PC-9 (cell line): ENCODE measurements around the gene LSM10. TPM values are rescaled to one million over a fixed set of nuclear protein-coding genes. Genes with fewer than 3 reads are reported as not detected.

Source experiments
- BruUV-seq: library from RNA; stranded (reverse); fragments of 400-500 nt; replicated peaks from 2 replicates; lab custom pipeline; 2021; lab: Mats Ljungman, UMichigan
- CTCF ChIA-PET: fragments of 300-600 bp; sonication (Branson Sonifier 250); formaldehyde crosslinking; loops from one replicate; lab custom pipeline; 2022; ENCODE audit warnings: antibody characterized with exemption; lab: Charles Lee
- POLR2A ChIA-PET: fragments of 300-600 bp; sonication (Branson Sonifier 250); formaldehyde crosslinking; loops from one replicate; lab custom pipeline; 2022; ENCODE audit warnings: antibody characterized with exemption; ENCODE audit not compliant: unreplicated experiment; lab: Charles Lee
- DNase-seq, 2 experiments: peaks; one replicate each; pipeline versions ENCODE4 v3.0.0 to v3.0.0-alpha.2; 2015 to 2022; ENCODE audit warnings: mixed read lengths in 1 of 2
- H2AFZ ChIP-seq: fragments of 200-600 bp; sonication (generic); 2 replicates; pipeline ENCODE4 v1.8.1; 2017; ENCODE audit warnings: antibody characterized with exemption
- H3F3A ChIP-seq: fragments of 200-600 bp; sonication (generic); 2 replicates; pipeline ENCODE4 v1.8.1; 2017; ENCODE audit warnings: antibody characterized with exemption, mild to moderate bottlenecking, low read depth; ENCODE audit not compliant: insufficient read depth
- H3K27ac ChIP-seq: fragments of 200-600 bp; sonication (generic); 2 replicates; pipeline ENCODE4 v1.6.1; 2016; ENCODE audit warnings: mixed run types
- H3K27me3 ChIP-seq: fragments of 200-600 bp; sonication (generic); 2 replicates; pipeline ENCODE4 v1.6.1; 2016; ENCODE audit warnings: low read depth, mixed run types; ENCODE audit not compliant: insufficient read depth
- H3K36me3 ChIP-seq: fragments of 200-600 bp; sonication (generic); 2 replicates; pipeline ENCODE4 v1.6.1; 2016; ENCODE audit warnings: low read depth, mixed run types
- H3K4me1 ChIP-seq: fragments of 200-600 bp; sonication (generic); replicated peaks from 2 replicates; pipeline ENCODE4 v1.6.1; 2016; ENCODE audit warnings: mixed run types; ENCODE audit not compliant: insufficient read depth
- H3K4me2 ChIP-seq: fragments of 200-600 bp; sonication (generic); 2 replicates; pipeline ENCODE4 v1.6.1; 2017; ENCODE audit warnings: mixed run types
- H3K4me3 ChIP-seq: fragments of 200-600 bp; sonication (generic); 2 replicates; pipeline ENCODE4 v1.6.1; 2016; ENCODE audit warnings: mixed run types
- H3K79me2 ChIP-seq: fragments of 200-600 bp; sonication (generic); 2 replicates; pipeline ENCODE4 v1.6.1; 2017; ENCODE audit warnings: low read depth, mixed run types
- H3K9me2 ChIP-seq: fragments of 200-600 bp; sonication (generic); 2 replicates; pipeline ENCODE4 v1.8.1; 2017; ENCODE audit warnings: mild to moderate bottlenecking; ENCODE audit not compliant: insufficient read depth
- H3K9me3 ChIP-seq: fragments of 200-600 bp; sonication (generic); 2 replicates; pipeline ENCODE4 v1.8.1; 2016; ENCODE audit warnings: low read depth; ENCODE audit not compliant: insufficient read depth
- H4K20me1 ChIP-seq: fragments of 200-600 bp; sonication (generic); 2 replicates; pipeline ENCODE4 v1.8.1; 2017; ENCODE audit not compliant: insufficient read depth
- EZH2 ChIP-seq: fragments of 200-600 bp; sonication (generic); IDR thresholded peaks from 2 replicates; pipeline ENCODE4 v1.8.0; 2017; ENCODE audit warnings: antibody characterized with exemption, low read depth
- intact Hi-C: fragments of 100-400 bp; cut with micrococcal nuclease; formaldehyde crosslinking; loops from one replicate; pipeline ENCODE4 v1.10.0; 2022; ENCODE audit not compliant: unreplicated experiment
- total RNA-seq: library from RNA; stranded (reverse); gene quantifications from 2 replicates; pipeline ENCODE4 v1.2.3, GENCODE V29; 2021
- TF ChIP-seq, protein P1 (sequence below): fragments of 200-600 bp; sonication (generic); conservative IDR thresholded peaks from 2 replicates; pipeline ENCODE4 v1.6.1; 2017; ENCODE audit warnings: mixed run types, antibody characterized with exemption, mild to moderate bottlenecking, moderate library complexity

Gene LSM10
- total RNA-seq, 1 experiment from 2014 or later: 39.7 TPM

DNA sequence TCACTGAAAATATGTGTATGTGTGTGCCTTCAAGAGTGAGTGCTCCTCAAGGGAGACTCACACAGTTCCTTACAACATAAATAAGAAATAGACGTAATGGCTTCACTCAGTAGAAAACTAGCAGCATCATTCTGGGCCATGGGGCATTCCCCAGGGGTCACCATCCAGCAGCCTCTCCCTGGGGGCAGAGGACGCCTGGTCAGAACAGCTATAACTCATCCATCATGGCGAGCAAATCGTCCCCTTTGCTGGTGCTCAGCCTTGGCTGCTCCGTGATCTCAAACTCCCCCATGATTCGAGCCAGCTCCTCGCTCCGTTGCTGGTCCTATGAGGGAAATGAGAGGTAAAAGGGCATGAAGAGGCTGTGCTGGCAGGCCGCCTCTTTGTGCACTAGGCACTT lies 20.2 kb upstream of the LSM10 start:
- Histone ChIP-seq H3K27ac (no peak overlapping the region), H2AFZ (no peak overlapping the region), H3K9me3 (no peaks in the 10 kb centered on the region), H3K4me1 (peaks cover 18% of the 10 kb centered on the region), H3K27me3 (no peaks in the 10 kb centered on the region), H3F3A (peaks cover 15% of the 10 kb centered on the region), H4K20me1 (no peaks in the 10 kb centered on the region), H3K36me3 (no peaks in the 10 kb centered on the region), H3K4me3 (no peak overlapping the region), H3K9me2 (no peaks in the 10 kb centered on the region), H3K4me2 (no peak overlapping the region), H3K79me2 (no peaks in the 10 kb centered on the region)
- intact Hi-C loops: no loop called here
- TF ChIP-seq EZH2: no peak
- TF ChIP-seq, protein P1, sequence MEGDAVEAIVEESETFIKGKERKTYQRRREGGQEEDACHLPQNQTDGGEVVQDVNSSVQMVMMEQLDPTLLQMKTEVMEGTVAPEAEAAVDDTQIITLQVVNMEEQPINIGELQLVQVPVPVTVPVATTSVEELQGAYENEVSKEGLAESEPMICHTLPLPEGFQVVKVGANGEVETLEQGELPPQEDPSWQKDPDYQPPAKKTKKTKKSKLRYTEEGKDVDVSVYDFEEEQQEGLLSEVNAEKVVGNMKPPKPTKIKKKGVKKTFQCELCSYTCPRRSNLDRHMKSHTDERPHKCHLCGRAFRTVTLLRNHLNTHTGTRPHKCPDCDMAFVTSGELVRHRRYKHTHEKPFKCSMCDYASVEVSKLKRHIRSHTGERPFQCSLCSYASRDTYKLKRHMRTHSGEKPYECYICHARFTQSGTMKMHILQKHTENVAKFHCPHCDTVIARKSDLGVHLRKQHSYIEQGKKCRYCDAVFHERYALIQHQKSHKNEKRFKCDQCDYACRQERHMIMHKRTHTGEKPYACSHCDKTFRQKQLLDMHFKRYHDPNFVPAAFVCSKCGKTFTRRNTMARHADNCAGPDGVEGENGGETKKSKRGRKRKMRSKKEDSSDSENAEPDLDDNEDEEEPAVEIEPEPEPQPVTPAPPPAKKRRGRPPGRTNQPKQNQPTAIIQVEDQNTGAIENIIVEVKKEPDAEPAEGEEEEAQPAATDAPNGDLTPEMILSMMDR: no peak
- POLR2A ChIA-PET: no interaction called here
- CTCF ChIA-PET: interaction anchor here (0.5 to 0.7 kb wide), 3 partner anchors 24 to 275 kb away, joined by 5 to 11 read pairs (median 6); no protein-coding TSS in a partner anchor
- no peak for DNase-seq
- BruUV-seq: no TSS peak

DNA sequence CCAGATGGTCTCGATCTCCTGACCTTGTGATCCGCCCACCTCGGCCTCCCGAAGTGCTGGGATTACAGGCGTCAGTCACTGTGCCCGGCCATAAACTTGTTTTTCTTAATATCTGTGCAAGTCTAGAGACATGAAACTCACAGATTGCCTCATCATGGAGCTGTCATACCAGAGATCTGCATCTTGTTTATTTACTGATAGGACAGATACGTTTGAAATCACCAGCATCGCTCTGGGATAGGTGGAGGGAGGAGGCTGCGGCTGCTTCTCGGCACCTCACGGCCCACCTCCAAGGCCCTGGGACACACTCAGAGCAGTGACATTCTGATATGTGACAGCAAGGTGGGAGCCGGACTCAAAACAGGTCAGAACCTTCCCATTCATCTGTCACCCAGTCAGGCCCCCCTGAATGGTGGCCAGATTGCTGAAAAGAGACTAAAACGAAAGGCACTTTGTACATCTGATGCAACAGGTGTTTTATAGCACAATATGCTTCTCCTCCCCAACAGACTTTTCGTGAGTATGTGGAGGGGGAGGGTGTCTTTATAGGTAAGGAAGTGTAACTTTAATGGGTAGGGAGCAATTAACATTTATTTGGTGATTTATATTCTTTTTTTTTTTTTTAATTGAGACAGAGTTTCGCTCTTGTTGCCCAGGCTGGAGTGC lies 18.1 kb upstream of the LSM10 start:
- BruUV-seq: no TSS peak
- H3K4me2 ChIP-seq: no peak overlapping the region
- no peaks in the 10 kb centered on the region for H3K79me2 ChIP-seq
- H3K9me2 ChIP-seq: no peaks in the 10 kb centered on the region
- TF ChIP-seq EZH2: no peak
- TF ChIP-seq, protein P1: no peak
- intact Hi-C loops: no loop called here
- H3K36me3 ChIP-seq: no peaks in the 10 kb centered on the region
- H4K20me1 ChIP-seq: no peaks in the 10 kb centered on the region
- CTCF ChIA-PET: interaction anchor here (1.6 kb wide), 1 partner anchor 73 kb away, joined by 5 read pairs; no protein-coding TSS in a partner anchor
- H3K4me3 ChIP-seq: no peak overlapping the region
- no peaks in the 10 kb centered on the region for H3K9me3 ChIP-seq
- H3K4me1 ChIP-seq: peaks cover 21% of the 10 kb centered on the region
- no peak for DNase-seq
- H3F3A ChIP-seq: peaks cover 9% of the 10 kb centered on the region; the same call in 1 of the 2 replicates
- POLR2A ChIA-PET: no interaction called here
- H3K27me3 ChIP-seq: no peaks in the 10 kb centered on the region
- H3K27ac ChIP-seq: no peak overlapping the region
- H2AFZ ChIP-seq: no peak overlapping the region

DNA sequence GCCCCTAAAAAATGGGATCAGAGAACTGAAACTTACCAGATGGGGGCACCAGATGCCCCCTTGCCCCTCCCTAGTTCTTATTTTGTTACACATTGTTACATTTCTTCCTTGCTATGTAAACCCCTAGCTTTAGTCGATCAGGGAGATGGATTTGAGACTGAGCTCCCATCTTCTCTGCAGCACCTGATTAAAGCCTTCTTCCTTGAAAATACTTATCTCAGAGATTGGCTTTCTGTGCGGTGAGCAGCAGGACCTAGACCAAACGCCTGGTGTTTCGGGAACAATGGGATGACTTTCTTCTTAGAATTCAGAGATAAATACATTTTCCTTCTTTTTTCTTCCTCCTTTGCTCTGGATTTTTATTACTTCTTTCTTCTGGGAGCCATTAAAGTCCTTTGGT lies 16.7 kb upstream of the LSM10 start:
- H3K4me1 ChIP-seq: peaks cover 17% of the 10 kb centered on the region
- H3F3A ChIP-seq: peaks cover 11% of the 10 kb centered on the region; the same call in 1 of the 2 replicates
- DNase-seq: no peak
- no peaks in the 10 kb centered on the region for H3K9me3 ChIP-seq
- H3K27me3 ChIP-seq: no peaks in the 10 kb centered on the region
- intact Hi-C loops: no loop called here
- no peaks in the 10 kb centered on the region for H3K36me3 ChIP-seq
- H3K4me3 ChIP-seq: no peak overlapping the region
- H3K9me2 ChIP-seq: no peaks in the 10 kb centered on the region
- POLR2A ChIA-PET: no interaction called here
- CTCF ChIA-PET: no interaction called here
- H3K79me2 ChIP-seq: no peaks in the 10 kb centered on the region
- no TSS peak for BruUV-seq
- TF ChIP-seq, protein P1: no peak
- no peak for TF ChIP-seq EZH2
- H3K4me2 ChIP-seq: no peak overlapping the region
- H3K27ac ChIP-seq: no peak overlapping the region
- H2AFZ ChIP-seq: no peak overlapping the region
- H4K20me1 ChIP-seq: no peaks in the 10 kb centered on the region
